C4-2B (cell line): Measurements from ENCODE around the gene JKAMP.

ENCODE experiments used
- ZFX ChIP-seq: fragments of 450-650 bp; IDR thresholded peaks from 2 replicates; pipeline ENCODE4 v1.6.1; 2017
- TF ChIP-seq, protein P1 (sequence below): fragments of 450-650 bp; conservative IDR thresholded peaks from 2 replicates; pipeline ENCODE4 v1.5.1; 2017; ENCODE audit warnings: mild to moderate bottlenecking

DNA sequence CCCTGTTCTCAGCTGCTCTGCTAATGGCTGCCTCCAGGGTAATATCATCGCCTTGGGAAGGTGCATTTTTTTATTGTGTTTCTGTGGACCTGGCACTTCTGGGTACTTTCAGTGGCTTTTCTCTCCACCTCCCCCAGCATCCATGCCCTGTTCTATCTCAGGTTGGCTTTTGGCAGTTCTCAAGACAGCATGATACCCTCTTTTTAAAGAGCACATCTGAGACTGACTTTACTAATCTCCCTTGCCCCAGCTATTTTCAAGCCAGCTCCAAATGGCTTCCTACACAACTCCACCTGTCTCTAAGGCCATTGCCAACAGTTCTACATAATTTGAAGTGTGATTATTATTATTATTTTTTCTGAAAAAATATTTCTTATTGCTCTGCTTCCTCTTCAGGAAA, 53.2 kb downstream of the JKAMP start:
- TF ChIP-seq ZFX, result no peak
- TF ChIP-seq, protein P1, sequence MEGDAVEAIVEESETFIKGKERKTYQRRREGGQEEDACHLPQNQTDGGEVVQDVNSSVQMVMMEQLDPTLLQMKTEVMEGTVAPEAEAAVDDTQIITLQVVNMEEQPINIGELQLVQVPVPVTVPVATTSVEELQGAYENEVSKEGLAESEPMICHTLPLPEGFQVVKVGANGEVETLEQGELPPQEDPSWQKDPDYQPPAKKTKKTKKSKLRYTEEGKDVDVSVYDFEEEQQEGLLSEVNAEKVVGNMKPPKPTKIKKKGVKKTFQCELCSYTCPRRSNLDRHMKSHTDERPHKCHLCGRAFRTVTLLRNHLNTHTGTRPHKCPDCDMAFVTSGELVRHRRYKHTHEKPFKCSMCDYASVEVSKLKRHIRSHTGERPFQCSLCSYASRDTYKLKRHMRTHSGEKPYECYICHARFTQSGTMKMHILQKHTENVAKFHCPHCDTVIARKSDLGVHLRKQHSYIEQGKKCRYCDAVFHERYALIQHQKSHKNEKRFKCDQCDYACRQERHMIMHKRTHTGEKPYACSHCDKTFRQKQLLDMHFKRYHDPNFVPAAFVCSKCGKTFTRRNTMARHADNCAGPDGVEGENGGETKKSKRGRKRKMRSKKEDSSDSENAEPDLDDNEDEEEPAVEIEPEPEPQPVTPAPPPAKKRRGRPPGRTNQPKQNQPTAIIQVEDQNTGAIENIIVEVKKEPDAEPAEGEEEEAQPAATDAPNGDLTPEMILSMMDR, result no peak
